ENCODE data around the gene HERC3.
A peak's percentile ranks its signal among the peaks of the same experiment; 100 is the strongest.

The HERC3 gene

GRCh38 chr4:88722828-88723227 lies 130.5 kb downstream of the HERC3 start:
- Histone ChIP-seq H3K36me3 (ENCODE audit: insufficient read depth, low read length) (peaks cover 20% of the 10 kb centered on the region), H3K27me3 (ENCODE audit: insufficient read depth, low read length) (no peaks in the 10 kb centered on the region), H3K9me3 (ENCODE audit: insufficient read depth, low read depth, low read length) (peaks cover 4% of the 10 kb centered on the region; the same call in 1 of the 2 replicates), H3K27ac (ENCODE audit: low read depth, low read length) (no peak overlapping the region), H3K4me1 (ENCODE audit: insufficient read depth, low read length) (0 out of 2 replicates have a peak, but pooled peaks cover 10% of the 10 kb centered on the region), H3K9ac (ENCODE audit: low read depth, low read length) (no peak overlapping the region), H3K4me3 (ENCODE audit: low read length) (no peak overlapping the region)
- WGBS, result 95% methylated on average over 2 of the region's 2 CpGs

GRCh38 chr4:88724406-88724805 lies 132.1 kb downstream of the HERC3 start:
- 95% methylated on average over 2 of the region's 2 CpGs for WGBS
- Histone ChIP-seq H3K9ac (ENCODE audit: low read depth, low read length) (no peak overlapping the region), H3K27me3 (ENCODE audit: insufficient read depth, low read length) (no peaks in the 10 kb centered on the region), H3K4me3 (ENCODE audit: low read length) (no peak overlapping the region), H3K36me3 (ENCODE audit: insufficient read depth, low read length) (peaks cover 31% of the 10 kb centered on the region), H3K4me1 (ENCODE audit: insufficient read depth, low read length) (0 out of 2 replicates have a peak, but pooled peaks cover 10% of the 10 kb centered on the region), H3K27ac (ENCODE audit: low read depth, low read length) (0 out of 2 replicates have a peak overlapping the region, but pooled peaks have one; percentile 9), H3K9me3 (ENCODE audit: insufficient read depth, low read depth, low read length) (no peaks in the 10 kb centered on the region)

- H3K36me3 ChIP-seq (ENCODE audit: insufficient read depth, low read length), result peaks cover 38% of the 10 kb centered on the region
Observed at GRCh38 chr4:88725143-88725542, 132.9 kb downstream of the HERC3 start.

GRCh38 chr4:88725986-88726385 lies 133.7 kb downstream of the HERC3 start:
- Histone ChIP-seq H3K4me1 (ENCODE audit: insufficient read depth, low read length) (0 out of 2 replicates have a peak, but pooled peaks cover 10% of the 10 kb centered on the region), H3K27me3 (ENCODE audit: insufficient read depth, low read length) (no peaks in the 10 kb centered on the region), H3K4me3 (ENCODE audit: low read length) (no peak overlapping the region), H3K9me3 (ENCODE audit: insufficient read depth, low read depth, low read length) (no peaks in the 10 kb centered on the region), H3K36me3 (ENCODE audit: insufficient read depth, low read length) (peaks cover 46% of the 10 kb centered on the region), H3K27ac (ENCODE audit: low read depth, low read length) (no peak overlapping the region), H3K9ac (ENCODE audit: low read depth, low read length) (no peak overlapping the region)
- WGBS, result 96% methylated on average over 2 of the region's 2 CpGs

More at GRCh38 chr4:88725143-88725542, 132.9 kb downstream of the HERC3 start:
- Histone ChIP-seq H3K27ac (ENCODE audit: low read depth, low read length) (0 out of 2 replicates have a peak overlapping the region, but pooled peaks have one; percentile 9), H3K4me3 (ENCODE audit: low read length) (no peak overlapping the region), H3K9ac (ENCODE audit: low read depth, low read length) (no peak overlapping the region), H3K9me3 (ENCODE audit: insufficient read depth, low read depth, low read length) (no peaks in the 10 kb centered on the region), H3K4me1 (ENCODE audit: insufficient read depth, low read length) (0 out of 2 replicates have a peak, but pooled peaks cover 10% of the 10 kb centered on the region), H3K27me3 (ENCODE audit: insufficient read depth, low read length) (no peaks in the 10 kb centered on the region)
- WGBS, result 89% methylated on average over 4 of the region's 4 CpGs

GRCh38 chr4:88728146-88728545 lies 135.9 kb downstream of the HERC3 start:
- H3K4me3 ChIP-seq (ENCODE audit: low read length), result no peak overlapping the region
- no peaks in the 10 kb centered on the region for H3K9me3 ChIP-seq (ENCODE audit: insufficient read depth, low read depth, low read length)
- no peaks in the 10 kb centered on the region for H3K27me3 ChIP-seq (ENCODE audit: insufficient read depth, low read length)
- no peak overlapping the region for H3K27ac ChIP-seq (ENCODE audit: low read depth, low read length)
- 97% methylated on average over 6 of the region's 6 CpGs for WGBS
- no peak overlapping the region for H3K9ac ChIP-seq (ENCODE audit: low read depth, low read length)
- H3K4me1 ChIP-seq (ENCODE audit: insufficient read depth, low read length), result 0 out of 2 replicates have a peak, but pooled peaks cover 10% of the 10 kb centered on the region
- H3K36me3 ChIP-seq (ENCODE audit: insufficient read depth, low read length), result peaks cover 52% of the 10 kb centered on the region

- WGBS, result 99% methylated on average over 6 of the region's 6 CpGs
Observed at GRCh38 chr4:88729146-88729760, 137.0 kb downstream of the HERC3 start.

GRCh38 chr4:88730811-88731210 lies 138.5 kb downstream of the HERC3 start:
- no peak overlapping the region for H3K4me3 ChIP-seq (ENCODE audit: low read length)
- WGBS, result 96% methylated on average over 5 of the region's 5 CpGs
- H3K27ac ChIP-seq (ENCODE audit: low read depth, low read length), result no peak overlapping the region
- H3K36me3 ChIP-seq (ENCODE audit: insufficient read depth, low read length), result peaks cover 60% of the 10 kb centered on the region
- H3K9me3 ChIP-seq (ENCODE audit: insufficient read depth, low read depth, low read length), result no peaks in the 10 kb centered on the region
- no peaks in the 10 kb centered on the region for H3K27me3 ChIP-seq (ENCODE audit: insufficient read depth, low read length)
- 0 out of 2 replicates have a peak, but pooled peaks cover 2% of the 10 kb centered on the region for H3K4me1 ChIP-seq (ENCODE audit: insufficient read depth, low read length)
- H3K9ac ChIP-seq (ENCODE audit: low read depth, low read length), result no peak overlapping the region

More at GRCh38 chr4:88729146-88729760, 137.0 kb downstream of the HERC3 start:
- Histone ChIP-seq H3K4me1 (ENCODE audit: insufficient read depth, low read length) (0 out of 2 replicates have a peak, but pooled peaks cover 10% of the 10 kb centered on the region), H3K27me3 (ENCODE audit: insufficient read depth, low read length) (no peaks in the 10 kb centered on the region), H3K36me3 (ENCODE audit: insufficient read depth, low read length) (peaks cover 54% of the 10 kb centered on the region), H3K27ac (ENCODE audit: low read depth, low read length) (no peak overlapping the region), H3K9ac (ENCODE audit: low read depth, low read length) (no peak overlapping the region), H3K9me3 (ENCODE audit: insufficient read depth, low read depth, low read length) (no peaks in the 10 kb centered on the region), H3K4me3 (ENCODE audit: low read length) (no peak overlapping the region)

- WGBS, result 97% methylated on average over 4 of the region's 4 CpGs
- peaks cover 63% of the 10 kb centered on the region for H3K36me3 ChIP-seq (ENCODE audit: insufficient read depth, low read length)
- H3K9me3 ChIP-seq (ENCODE audit: insufficient read depth, low read depth, low read length), result no peaks in the 10 kb centered on the region
- no peak overlapping the region for H3K9ac ChIP-seq (ENCODE audit: low read depth, low read length)
- H3K27me3 ChIP-seq (ENCODE audit: insufficient read depth, low read length), result no peaks in the 10 kb centered on the region
- no peaks in the 10 kb centered on the region for H3K4me1 ChIP-seq (ENCODE audit: insufficient read depth, low read length)
- no peak overlapping the region for H3K4me3 ChIP-seq (ENCODE audit: low read length)
- H3K27ac ChIP-seq (ENCODE audit: low read depth, low read length), result no peak overlapping the region
Observed at GRCh38 chr4:88731381-88731780, 139.1 kb downstream of the HERC3 start.

GRCh38 chr4:88732714-88733368 lies 140.6 kb downstream of the HERC3 start:
- Histone ChIP-seq H3K27ac (ENCODE audit: low read depth, low read length) (no peak overlapping the region), H3K9ac (ENCODE audit: low read depth, low read length) (no peak overlapping the region), H3K9me3 (ENCODE audit: insufficient read depth, low read depth, low read length) (no peaks in the 10 kb centered on the region), H3K36me3 (ENCODE audit: insufficient read depth, low read length) (peaks cover 53% of the 10 kb centered on the region), H3K4me1 (ENCODE audit: insufficient read depth, low read length) (peaks cover 10% of the 10 kb centered on the region), H3K27me3 (ENCODE audit: insufficient read depth, low read length) (no peaks in the 10 kb centered on the region), H3K4me3 (ENCODE audit: low read length) (no peak overlapping the region)
- 98% methylated on average over 4 of the region's 5 CpGs for WGBS

- Histone ChIP-seq H3K4me1 (ENCODE audit: insufficient read depth, low read length) (peaks cover 21% of the 10 kb centered on the region), H3K27me3 (ENCODE audit: insufficient read depth, low read length) (no peaks in the 10 kb centered on the region), H3K27ac (ENCODE audit: low read depth, low read length) (no peak overlapping the region), H3K4me3 (ENCODE audit: low read length) (no peak overlapping the region), H3K36me3 (ENCODE audit: insufficient read depth, low read length) (peaks cover 46% of the 10 kb centered on the region), H3K9ac (ENCODE audit: low read depth, low read length) (no peak overlapping the region), H3K9me3 (ENCODE audit: insufficient read depth, low read depth, low read length) (no peaks in the 10 kb centered on the region)
- 96% methylated on average over 3 of the region's 3 CpGs for WGBS
Observed at GRCh38 chr4:88734403-88734949, 142.2 kb downstream of the HERC3 start.

- Histone ChIP-seq H3K9ac (ENCODE audit: low read depth, low read length) (no peak overlapping the region), H3K27me3 (ENCODE audit: insufficient read depth, low read length) (no peaks in the 10 kb centered on the region), H3K4me1 (ENCODE audit: insufficient read depth, low read length) (peaks cover 21% of the 10 kb centered on the region), H3K4me3 (ENCODE audit: low read length) (no peak overlapping the region), H3K36me3 (ENCODE audit: insufficient read depth, low read length) (peaks cover 38% of the 10 kb centered on the region), H3K9me3 (ENCODE audit: insufficient read depth, low read depth, low read length) (no peaks in the 10 kb centered on the region), H3K27ac (ENCODE audit: low read depth, low read length) (no peak overlapping the region)
- 100% methylated on average over 1 of the region's 1 CpG for WGBS
Observed at GRCh38 chr4:88735564-88735963, 143.3 kb downstream of the HERC3 start.
